DOHH2 (cell line): ENCODE results near the gene MADCAM1.

Source experiments
- H3F3A ChIP-seq: fragments of 200-600 bp; sonication (generic), shearing (Covaris generic); 2 replicates; pipeline ENCODE4 v1.6.0; 2016; ENCODE audit warnings: antibody characterized with exemption, mild to moderate bottlenecking; ENCODE audit not compliant: control insufficient read depth, insufficient read depth
- H3K27ac ChIP-seq: fragments of 200-600 bp; sonication (generic); 2 replicates; pipeline ENCODE4 v1.5.1; 2014; ENCODE audit warnings: low read depth, mild to moderate bottlenecking, low read length, moderate library complexity
- H3K27me3 ChIP-seq: fragments of 200-600 bp; sonication (generic); 2 replicates; pipeline ENCODE4 v1.6.1; 2014; ENCODE audit warnings: mild to moderate bottlenecking, low read length, mixed read lengths; ENCODE audit not compliant: control insufficient read depth
- H3K36me3 ChIP-seq: fragments of 200-600 bp; sonication (generic); 2 replicates; pipeline ENCODE4 v1.6.1; 2014; ENCODE audit warnings: mild to moderate bottlenecking, low read length, moderate library complexity, mixed read lengths; ENCODE audit not compliant: control insufficient read depth
- H3K4me1 ChIP-seq: fragments of 200-600 bp; sonication (generic); 2 replicates; pipeline ENCODE4 v1.6.1; 2014; ENCODE audit warnings: mild to moderate bottlenecking, low read length, mixed read lengths; ENCODE audit not compliant: control insufficient read depth
- H3K4me2 ChIP-seq: fragments of 200-600 bp; sonication (generic); 2 replicates; pipeline ENCODE4 v1.6.0; 2014; ENCODE audit warnings: mild to moderate bottlenecking, low read length, moderate library complexity
- H3K4me3 ChIP-seq: fragments of 200-600 bp; sonication (generic); 2 replicates; pipeline ENCODE4 v1.5.1; 2014; ENCODE audit warnings: mild to moderate bottlenecking, low read length, mixed read lengths
- H3K79me2 ChIP-seq: fragments of 200-600 bp; sonication (generic); 2 replicates; pipeline ENCODE4 v1.6.1; 2014; ENCODE audit warnings: mild to moderate bottlenecking, low read length, mixed read lengths; ENCODE audit not compliant: control insufficient read depth
- H3K9me2 ChIP-seq: fragments of 200-600 bp; sonication (generic); replicated peaks from 2 replicates; pipeline ENCODE4 v1.6.1; 2014; ENCODE audit warnings: mild to moderate bottlenecking, low read length, mixed read lengths; ENCODE audit not compliant: control insufficient read depth
- H3K9me3 ChIP-seq: fragments of 200-600 bp; sonication (generic); 2 replicates; pipeline ENCODE4 v1.6.1; 2014; ENCODE audit warnings: antibody characterized with exemption, low read length, mixed read lengths; ENCODE audit not compliant: control insufficient read depth, insufficient read depth
- H4K20me1 ChIP-seq: fragments of 200-600 bp; sonication (generic); 2 replicates; pipeline ENCODE4 v1.6.0; 2014; ENCODE audit warnings: low read depth, mild to moderate bottlenecking, antibody characterized with exemption, low read length, moderate library complexity; ENCODE audit not compliant: control insufficient read depth, insufficient read depth
- CTCF ChIP-seq: fragments of 200-600 bp; sonication (generic); IDR thresholded peaks from one replicate; pipeline ENCODE4 v1.5.1; 2014; ENCODE audit warnings: antibody characterized with exemption, mild to moderate bottlenecking, low read depth, low read length; ENCODE audit not compliant: poor library complexity, severe bottlenecking
- EZH2phosphoT487 ChIP-seq: fragments of 200-600 bp; sonication (generic); IDR thresholded peaks from 2 replicates; pipeline ENCODE4 v1.6.1; 2017; ENCODE audit warnings: borderline replicate concordance, mild to moderate bottlenecking, antibody characterized with exemption, low read length, moderate library complexity, mixed read lengths

MADCAM1 gene

GRCh38 chr19:511101-511851 lies 15.0 kb downstream of the MADCAM1 start:
- TF ChIP-seq CTCF: no peak
- no peak for TF ChIP-seq EZH2phosphoT487
- Histone ChIP-seq H3K4me1 (peaks cover 29% of the 10 kb centered on the region), H3K79me2 (peaks cover 20% of the 10 kb centered on the region), H3K36me3 (peaks cover 11% of the 10 kb centered on the region; the same call in 1 of the 2 replicates), H3K27me3 (no peaks in the 10 kb centered on the region), H3K27ac (peak overlapping the region; percentile 68), H3F3A (peaks cover 2% of the 10 kb centered on the region; the same call in 1 of the 2 replicates), H3K9me3 (no peaks in the 10 kb centered on the region), H3K4me3 (peak overlapping the region; percentile 57), H3K9me2 (no peaks in the 10 kb centered on the region), H4K20me1 (no peaks in the 10 kb centered on the region), H3K4me2 (peak overlapping the region; percentile 67)

GRCh38 chr19:512547-513365 lies 16.5 kb downstream of the MADCAM1 start:
- H3K27ac ChIP-seq: no peak overlapping the region

DNA sequence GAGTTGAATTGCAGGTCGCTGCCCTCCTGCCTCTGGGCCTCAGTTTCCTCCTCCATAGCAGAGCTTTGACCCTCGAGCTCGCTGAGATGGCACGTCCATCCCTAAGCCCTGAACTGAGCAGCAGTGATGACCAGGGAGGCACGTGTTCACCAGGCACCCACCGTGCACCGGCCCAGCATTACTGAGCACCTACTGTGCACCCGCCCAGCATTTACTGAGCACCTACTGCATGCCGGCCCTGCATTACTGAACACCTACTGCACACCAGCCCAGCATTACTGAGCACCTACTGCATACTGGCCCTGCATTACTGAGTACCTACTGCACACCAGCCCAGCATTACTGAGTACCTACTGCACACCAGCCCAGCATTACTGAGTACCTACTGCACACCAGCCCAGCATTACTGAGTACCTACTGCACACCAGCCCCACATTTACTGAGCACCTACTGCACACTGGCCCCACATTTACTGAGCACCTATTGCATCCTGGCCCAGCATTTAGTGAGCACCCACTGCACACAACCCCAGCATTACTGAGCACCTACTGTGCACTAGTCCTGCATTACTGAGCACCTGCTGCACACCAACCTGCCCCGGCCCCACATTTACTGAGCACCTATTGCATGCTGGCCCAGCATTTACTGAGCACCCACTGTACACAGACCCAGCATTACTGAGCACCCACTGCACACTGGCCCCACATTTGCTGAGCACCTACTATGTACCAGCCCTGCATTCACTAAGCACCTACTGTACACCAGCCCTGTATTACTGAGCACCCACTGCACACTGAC lies 17.3 kb downstream of the MADCAM1 start:
- no peak overlapping the region for H3K4me2 ChIP-seq
- no peaks in the 10 kb centered on the region for H3K27me3 ChIP-seq
- H3K27ac ChIP-seq: no peak overlapping the region
- H3K4me1 ChIP-seq: peaks cover 21% of the 10 kb centered on the region
- no peaks in the 10 kb centered on the region for H4K20me1 ChIP-seq
- no peaks in the 10 kb centered on the region for H3K9me3 ChIP-seq
- H3K4me3 ChIP-seq: no peak overlapping the region
- peaks cover 8% of the 10 kb centered on the region; the same call in 1 of the 2 replicates for H3K36me3 ChIP-seq
- H3K9me2 ChIP-seq: no peaks in the 10 kb centered on the region
- peaks cover 12% of the 10 kb centered on the region for H3K79me2 ChIP-seq
- peaks cover 2% of the 10 kb centered on the region; the same call in 1 of the 2 replicates for H3F3A ChIP-seq
- TF ChIP-seq CTCF: no peak

More at GRCh38 chr19:512547-513365, 16.5 kb downstream of the MADCAM1 start:
- peaks cover 26% of the 10 kb centered on the region for H3K4me1 ChIP-seq
- H3K9me2 ChIP-seq: no peaks in the 10 kb centered on the region
- H3K4me3 ChIP-seq: no peak overlapping the region
- H3K4me2 ChIP-seq: no peak overlapping the region
- TF ChIP-seq CTCF: no peak
- TF ChIP-seq EZH2phosphoT487: no peak
- no peaks in the 10 kb centered on the region for H3K27me3 ChIP-seq
- no peaks in the 10 kb centered on the region for H4K20me1 ChIP-seq
- peaks cover 20% of the 10 kb centered on the region for H3K79me2 ChIP-seq
- H3K9me3 ChIP-seq: no peaks in the 10 kb centered on the region
- H3K36me3 ChIP-seq: peaks cover 8% of the 10 kb centered on the region; the same call in 1 of the 2 replicates
- peaks cover 2% of the 10 kb centered on the region; the same call in 1 of the 2 replicates for H3F3A ChIP-seq
